ENCODE measurements around the gene PIP4K2A. TPM values are rescaled to one million over a fixed set of nuclear protein-coding genes. Genes with fewer than 3 reads are reported as not detected.

Gene PIP4K2A
- total RNA-seq, 4 donors from 2014 or later, result 29.3 to 52.4 (median 34.5) TPM

DNA sequence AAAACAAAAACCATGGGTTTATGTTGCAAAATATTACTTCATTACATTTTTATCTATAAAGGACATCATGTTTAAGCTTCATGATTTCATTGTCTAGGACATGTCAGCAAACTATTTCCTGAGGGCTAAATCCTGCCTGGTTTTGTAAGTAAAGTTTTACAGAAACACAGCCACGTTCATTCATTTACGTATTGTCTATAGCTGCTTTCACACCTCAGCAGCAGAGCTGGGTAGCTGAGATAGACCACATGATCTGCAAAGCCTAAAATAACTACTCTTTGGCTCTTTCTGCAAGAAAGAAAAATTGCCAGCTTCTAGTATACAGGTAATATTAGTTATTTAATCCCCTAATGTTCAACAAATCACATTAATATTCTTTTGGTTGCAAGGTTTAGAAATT lies 12.7 kb upstream of the PIP4K2A start:
- no peak overlapping the region for H3K27ac ChIP-seq
- H3K27me3 ChIP-seq, result no peaks in the 10 kb centered on the region
- TF ChIP-seq EP300 (IDR thresholded peaks at IDR 0.05) (no peak), POLR2A (IDR thresholded peaks at IDR 0.05) (no peak)
- TF ChIP-seq, protein P1, sequence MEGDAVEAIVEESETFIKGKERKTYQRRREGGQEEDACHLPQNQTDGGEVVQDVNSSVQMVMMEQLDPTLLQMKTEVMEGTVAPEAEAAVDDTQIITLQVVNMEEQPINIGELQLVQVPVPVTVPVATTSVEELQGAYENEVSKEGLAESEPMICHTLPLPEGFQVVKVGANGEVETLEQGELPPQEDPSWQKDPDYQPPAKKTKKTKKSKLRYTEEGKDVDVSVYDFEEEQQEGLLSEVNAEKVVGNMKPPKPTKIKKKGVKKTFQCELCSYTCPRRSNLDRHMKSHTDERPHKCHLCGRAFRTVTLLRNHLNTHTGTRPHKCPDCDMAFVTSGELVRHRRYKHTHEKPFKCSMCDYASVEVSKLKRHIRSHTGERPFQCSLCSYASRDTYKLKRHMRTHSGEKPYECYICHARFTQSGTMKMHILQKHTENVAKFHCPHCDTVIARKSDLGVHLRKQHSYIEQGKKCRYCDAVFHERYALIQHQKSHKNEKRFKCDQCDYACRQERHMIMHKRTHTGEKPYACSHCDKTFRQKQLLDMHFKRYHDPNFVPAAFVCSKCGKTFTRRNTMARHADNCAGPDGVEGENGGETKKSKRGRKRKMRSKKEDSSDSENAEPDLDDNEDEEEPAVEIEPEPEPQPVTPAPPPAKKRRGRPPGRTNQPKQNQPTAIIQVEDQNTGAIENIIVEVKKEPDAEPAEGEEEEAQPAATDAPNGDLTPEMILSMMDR (IDR thresholded peaks at IDR 0.05), result no peak
- H3K36me3 ChIP-seq, result no peaks in the 10 kb centered on the region
- H3K4me1 ChIP-seq, result peaks cover 0 to 3% (median 0%) of the 10 kb centered on the region in 4 donors
- H3K9me3 ChIP-seq, result no peaks in the 10 kb centered on the region
- 33 to 66% methylated on average over 2 of the region's 2 CpGs for WGBS, 2 donors
- no peak overlapping the region for H3K4me3 ChIP-seq
- DNase-seq (ENCODE audit: low spot score in 2 of 2), result no peak

DNA sequence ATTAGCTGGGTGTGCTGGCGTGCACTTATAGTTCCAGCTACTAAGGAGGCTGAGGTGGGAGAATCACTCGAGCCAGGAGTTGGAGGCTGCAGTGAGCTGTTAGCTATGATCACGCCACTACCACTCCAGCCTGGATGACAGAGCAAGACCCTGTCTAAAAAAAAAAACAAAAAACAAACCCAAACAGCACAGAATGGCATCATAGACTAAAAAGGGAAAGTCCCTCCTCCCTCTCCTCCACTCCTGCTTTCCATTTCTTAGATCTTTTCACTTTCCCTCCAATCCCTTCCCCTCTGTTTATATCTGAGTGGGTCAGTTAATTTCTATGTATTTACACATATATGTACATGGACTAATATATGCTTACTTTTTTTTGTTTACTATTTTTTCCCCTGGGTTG lies 10.4 kb upstream of the PIP4K2A start:
- DNase-seq (ENCODE audit: low spot score in 2 of 2), result no peak
- Histone ChIP-seq H3K9me3 (no peaks in the 10 kb centered on the region), H3K4me1 (peaks cover 0 to 3% (median 0%) of the 10 kb centered on the region in 4 donors), H3K27me3 (no peaks in the 10 kb centered on the region), H3K36me3 (no peaks in the 10 kb centered on the region), H3K4me3 (no peak overlapping the region), H3K27ac (no peak overlapping the region)
- TF ChIP-seq, protein P1 (IDR thresholded peaks at IDR 0.05), result no peak
- TF ChIP-seq POLR2A (IDR thresholded peaks at IDR 0.05), result no peak
- TF ChIP-seq EP300 (IDR thresholded peaks at IDR 0.05), result no peak
- WGBS, 2 donors, result 81 to 86% methylated on average over 3 of the region's 3 CpGs

DNA sequence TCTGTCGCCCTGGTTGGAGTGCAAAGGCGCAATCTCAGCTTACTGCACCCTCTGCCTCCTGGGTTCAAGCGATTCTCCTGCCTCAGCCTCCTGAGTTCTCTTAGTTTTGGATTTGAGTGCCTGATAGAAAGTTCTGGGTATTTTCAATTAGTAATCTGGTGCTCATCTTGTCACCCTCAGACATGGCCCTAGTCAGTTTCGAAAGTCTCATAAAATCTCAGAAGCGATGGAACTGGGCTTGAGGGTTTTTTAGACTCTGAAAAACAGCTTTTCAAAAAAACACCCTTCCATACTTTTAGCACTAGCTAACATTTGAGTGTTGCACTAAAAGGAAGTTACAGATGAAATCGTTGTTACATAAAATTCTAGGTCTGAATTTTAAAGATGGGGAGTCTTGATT lies 9.4 kb upstream of the PIP4K2A start:
- no peaks in the 10 kb centered on the region for H3K36me3 ChIP-seq
- no peak overlapping the region for H3K4me3 ChIP-seq
- no peaks in the 10 kb centered on the region for H3K27me3 ChIP-seq
- no peaks in the 10 kb centered on the region for H3K9me3 ChIP-seq
- DNase-seq (ENCODE audit: low spot score in 2 of 2), result no peak
- WGBS, 2 donors, result 79% methylated on average over 6 of the region's 6 CpGs
- TF ChIP-seq, protein P1 (IDR thresholded peaks at IDR 0.05), result no peak
- TF ChIP-seq POLR2A (IDR thresholded peaks at IDR 0.05) (no peak), EP300 (IDR thresholded peaks at IDR 0.05) (no peak)
- peaks cover 0 to 3% (median 0%) of the 10 kb centered on the region in 4 donors for H3K4me1 ChIP-seq
- no peak overlapping the region for H3K27ac ChIP-seq

DNA sequence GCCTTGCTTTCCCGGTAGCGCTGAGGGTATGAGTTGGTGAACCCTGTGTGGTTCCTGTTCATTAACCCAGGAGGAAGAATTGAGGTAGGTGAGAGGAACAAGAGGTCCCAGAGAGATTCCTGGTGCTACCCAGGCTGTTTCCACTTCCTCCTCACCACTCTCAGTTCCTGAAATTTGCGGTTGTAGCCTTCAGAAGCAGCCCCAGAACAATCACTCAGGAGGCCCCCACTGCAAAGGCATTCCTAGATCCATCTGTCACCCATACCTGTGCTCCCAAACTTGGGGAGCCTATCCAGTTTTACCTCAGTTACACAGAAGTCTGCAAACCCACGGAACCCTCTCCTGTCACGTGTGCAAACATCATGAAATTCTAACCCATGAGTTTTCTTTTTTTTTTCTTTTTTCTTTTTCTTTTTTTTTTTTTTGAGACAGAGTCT lies 9.0 kb upstream of the PIP4K2A start:
- WGBS, 2 donors, result 73 to 87% methylated on average over 5 of the region's 5 CpGs
- peaks cover 0 to 3% (median 0%) of the 10 kb centered on the region in 4 donors for H3K4me1 ChIP-seq
- TF ChIP-seq EP300 (IDR thresholded peaks at IDR 0.05) (peak in 1 of 2 donors; percentile 48), POLR2A (IDR thresholded peaks at IDR 0.05) (no peak)
- no peaks in the 10 kb centered on the region for H3K36me3 ChIP-seq
- H3K9me3 ChIP-seq, result no peaks in the 10 kb centered on the region
- no peak overlapping the region for H3K27ac ChIP-seq
- no peak for DNase-seq (ENCODE audit: low spot score in 2 of 2)
- no peak overlapping the region for H3K4me3 ChIP-seq
- H3K27me3 ChIP-seq, result no peaks in the 10 kb centered on the region

GRCh38 chr10:22722626-22723169 lies 8.3 kb upstream of the PIP4K2A start:
- TF ChIP-seq POLR2A (IDR thresholded peaks at IDR 0.05), result no peak
- no peak for TF ChIP-seq EP300 (IDR thresholded peaks at IDR 0.05)
- TF ChIP-seq, protein P1 (IDR thresholded peaks at IDR 0.05), result no peak
- Histone ChIP-seq H3K4me1 (peaks cover 0 to 3% (median 0%) of the 10 kb centered on the region in 4 donors), H3K36me3 (no peaks in the 10 kb centered on the region), H3K9me3 (no peaks in the 10 kb centered on the region), H3K27ac (no peak overlapping the region), H3K27me3 (no peaks in the 10 kb centered on the region), H3K4me3 (no peak overlapping the region)
- no peak for DNase-seq (ENCODE audit: low spot score in 2 of 2)
- WGBS, 2 donors, result 78 to 88% methylated on average over 4 of the region's 4 CpGs
